Measurements from ENCODE around the gene GNA14. TPM values are rescaled to one million over a fixed set of nuclear protein-coding genes. Genes with fewer than 3 reads are reported as not detected.
"Not testable (repeated sequence)": the region's sequence is repeated elsewhere in the genome, so short reads cannot be mapped to it uniquely, and the experiment has no call there.

GNA14 gene
- total and polyA plus RNA-seq, 2 of the 8 experiments (the other 6 are each of a cell fraction or from before 2014, with no cell fraction given), result 3.4 to 6.3 TPM

DNA sequence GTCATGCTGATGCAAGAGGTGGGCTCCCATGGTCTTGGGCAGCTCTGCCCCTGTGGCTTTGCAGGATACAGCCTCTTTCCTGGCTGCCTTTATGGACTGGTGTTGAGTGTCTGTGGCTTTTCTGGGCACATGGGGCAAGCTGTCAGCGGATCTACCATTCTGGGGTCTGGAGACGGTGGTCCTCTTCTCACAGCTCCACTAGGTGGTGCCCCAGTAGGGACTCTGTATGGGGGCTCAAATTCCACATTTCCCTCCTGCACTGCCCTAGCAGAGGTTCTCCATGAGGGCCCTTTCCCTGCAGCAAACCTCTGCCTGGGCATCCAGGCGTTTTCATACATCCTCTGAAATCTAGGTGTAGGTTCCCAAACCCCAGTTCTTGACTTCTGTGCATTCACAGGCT, 42.6 kb upstream of the GNA14 start:
- POLR2A ChIA-PET (ENCODE audit: partially characterized antibody); H3K9ac ChIP-seq (replicated peaks in 1 of 4; ENCODE audit: extremely low read depth in 1 of 4, low read depth in 3 of 4, low read length in 3 of 4); H3K56ac ChIP-seq (replicated peaks; ENCODE audit: insufficient read length, low read depth, low read length); H2BK15ac ChIP-seq (ENCODE audit: low read length); H4K5ac ChIP-seq (ENCODE audit: insufficient read length, low read depth, low read length); H4K8ac ChIP-seq (ENCODE audit: extremely low read depth, insufficient read depth, low read length); H3K79me2 ChIP-seq (ENCODE audit: control insufficient read depth in 1 of 2, insufficient read depth in 2 of 2, low read length in 2 of 2); H4K20me1 ChIP-seq (replicated peaks in 1 of 2; ENCODE audit: control insufficient read depth in 1 of 2, insufficient read depth in 2 of 2, low read length in 2 of 2); H3K79me1 ChIP-seq (ENCODE audit: low read depth, low read length); FAIRE-seq; H2AK5ac ChIP-seq (ENCODE audit: low read depth, low read length); H3K14ac ChIP-seq (ENCODE audit: insufficient read length); H3K4me2 ChIP-seq (ENCODE audit: insufficient read depth in 1 of 2, low read depth in 2 of 2, low read length in 2 of 2); H2AFZ ChIP-seq (ENCODE audit: low read length); H2BK120ac ChIP-seq (replicated peaks; ENCODE audit: low read depth, low read length); H3K4ac ChIP-seq (replicated peaks; ENCODE audit: insufficient read length, low read depth, low read length); H3K27me3 ChIP-seq (replicated peaks in 1 of 4; ENCODE audit: control insufficient read depth in 3 of 4, extremely low read depth in 1 of 4, insufficient read depth in 3 of 4, low read length in 3 of 4); DNase-seq (ENCODE audit: low read depth in 1 of 2, low spot score in 2 of 2); H3K4me1 ChIP-seq (replicated peaks in 1 of 4; ENCODE audit: control insufficient read depth in 3 of 4, insufficient read depth in 4 of 4, low read length in 3 of 4); H3K36me3 ChIP-seq (ENCODE audit: control insufficient read depth in 2 of 4, insufficient read depth in 4 of 4, low read length in 3 of 4); H2BK5ac ChIP-seq (ENCODE audit: low read depth, low read length); H4K91ac ChIP-seq (replicated peaks; ENCODE audit: insufficient read length, low read length); H3K4me3 ChIP-seq (ENCODE audit: extremely low read depth in 1 of 4, insufficient read depth in 2 of 4, low read depth in 3 of 4, low read length in 4 of 4); H2BK20ac ChIP-seq (ENCODE audit: low read length); H3K23me2 ChIP-seq (ENCODE audit: low read depth, low read length); H2BK12ac ChIP-seq (ENCODE audit: low read depth, low read length); H3K23ac ChIP-seq (ENCODE audit: insufficient read length); H3K27ac ChIP-seq (ENCODE audit: low read depth, low read length): not testable (repeated sequence)
- peak; percentile 27 to 47; a peak in 3 of 4 replicates for TF ChIP-seq RAD21 (IDR thresholded peaks at IDR 0.05 in 1 of 2, conservative IDR thresholded peaks at IDR 0.05 in 1 of 2; ENCODE audit: low read depth in 2 of 2, low read length in 2 of 2)
- TF ChIP-seq, protein P1, sequence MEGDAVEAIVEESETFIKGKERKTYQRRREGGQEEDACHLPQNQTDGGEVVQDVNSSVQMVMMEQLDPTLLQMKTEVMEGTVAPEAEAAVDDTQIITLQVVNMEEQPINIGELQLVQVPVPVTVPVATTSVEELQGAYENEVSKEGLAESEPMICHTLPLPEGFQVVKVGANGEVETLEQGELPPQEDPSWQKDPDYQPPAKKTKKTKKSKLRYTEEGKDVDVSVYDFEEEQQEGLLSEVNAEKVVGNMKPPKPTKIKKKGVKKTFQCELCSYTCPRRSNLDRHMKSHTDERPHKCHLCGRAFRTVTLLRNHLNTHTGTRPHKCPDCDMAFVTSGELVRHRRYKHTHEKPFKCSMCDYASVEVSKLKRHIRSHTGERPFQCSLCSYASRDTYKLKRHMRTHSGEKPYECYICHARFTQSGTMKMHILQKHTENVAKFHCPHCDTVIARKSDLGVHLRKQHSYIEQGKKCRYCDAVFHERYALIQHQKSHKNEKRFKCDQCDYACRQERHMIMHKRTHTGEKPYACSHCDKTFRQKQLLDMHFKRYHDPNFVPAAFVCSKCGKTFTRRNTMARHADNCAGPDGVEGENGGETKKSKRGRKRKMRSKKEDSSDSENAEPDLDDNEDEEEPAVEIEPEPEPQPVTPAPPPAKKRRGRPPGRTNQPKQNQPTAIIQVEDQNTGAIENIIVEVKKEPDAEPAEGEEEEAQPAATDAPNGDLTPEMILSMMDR (IDR thresholded peaks at IDR 0.05; ENCODE audit: control extremely low read depth in 1 of 3, insufficient read depth in 1 of 3, low read depth in 1 of 3, low read length in 3 of 3), result peak in 1 of 3 experiments; percentile 8; a peak in 2 of 4 replicates
- WGBS, 2 experiments (ENCODE audit: extremely low coverage in 1 of 2, insufficient coverage in 1 of 2, insufficient read length in 1 of 2, insufficient replicate concordance in 2 of 2, low coverage in 1 of 2, low lambda C conversion rate in 2 of 2, missing lambda C conversion rate in 1 of 2), result 93% methylated on average over 3 of the region's 3 CpGs; no CpG with 5 or more reads in 1 of the 2 experiments
- Histone ChIP-seq H3K18ac (ENCODE audit: extremely low read depth, low read length) (peak overlapping the region; percentile 48; the same call in 1 of the 2 replicates), H3K9me3 (ENCODE audit: insufficient read depth in 2 of 2, low read depth in 1 of 2, low read length in 1 of 2) (peaks cover 8 to 10% of the 10 kb centered on the region in 2 experiments; a peak in 2 of 4 replicates)
- CTCF ChIA-PET (ENCODE audit: partially characterized antibody), result interaction anchor here (0.9 to 4.1 kb wide), 8 partner anchors 9 to 258 kb away, joined by 3 to 13 read pairs (median 4); no protein-coding TSS in a partner anchor

All from H1 (cell line).